ENCODE results near the gene CEMIP.

DNA sequence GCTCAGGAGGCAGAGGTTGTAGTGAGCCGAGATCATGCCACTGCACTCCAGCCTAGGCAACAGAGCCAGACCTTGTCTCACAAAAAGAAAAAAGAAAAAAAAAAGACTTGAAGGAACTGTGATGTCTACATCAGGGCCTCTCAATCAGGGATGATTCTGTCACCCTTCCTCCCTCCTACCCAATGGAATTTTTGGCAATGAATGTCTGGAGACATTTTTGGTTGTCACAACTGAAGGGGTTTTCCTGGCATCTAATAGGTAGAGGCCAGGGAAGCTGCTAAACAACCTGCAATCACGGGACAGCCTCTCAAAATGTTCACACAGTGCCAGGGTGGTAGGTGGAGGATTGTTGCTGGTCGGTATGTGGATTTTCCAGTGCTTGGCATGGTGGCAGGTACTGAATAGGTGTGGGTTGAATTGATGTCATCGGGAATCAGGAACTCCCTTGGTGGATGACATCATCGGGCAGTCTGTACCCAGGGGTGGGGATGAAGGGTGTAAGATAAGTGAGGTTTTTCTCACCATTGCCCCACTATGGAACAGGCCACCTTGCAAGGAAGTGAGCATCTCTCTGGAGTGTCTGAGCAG is 139.1 kb downstream of the CEMIP start:
- TF ChIP-seq, protein P1, sequence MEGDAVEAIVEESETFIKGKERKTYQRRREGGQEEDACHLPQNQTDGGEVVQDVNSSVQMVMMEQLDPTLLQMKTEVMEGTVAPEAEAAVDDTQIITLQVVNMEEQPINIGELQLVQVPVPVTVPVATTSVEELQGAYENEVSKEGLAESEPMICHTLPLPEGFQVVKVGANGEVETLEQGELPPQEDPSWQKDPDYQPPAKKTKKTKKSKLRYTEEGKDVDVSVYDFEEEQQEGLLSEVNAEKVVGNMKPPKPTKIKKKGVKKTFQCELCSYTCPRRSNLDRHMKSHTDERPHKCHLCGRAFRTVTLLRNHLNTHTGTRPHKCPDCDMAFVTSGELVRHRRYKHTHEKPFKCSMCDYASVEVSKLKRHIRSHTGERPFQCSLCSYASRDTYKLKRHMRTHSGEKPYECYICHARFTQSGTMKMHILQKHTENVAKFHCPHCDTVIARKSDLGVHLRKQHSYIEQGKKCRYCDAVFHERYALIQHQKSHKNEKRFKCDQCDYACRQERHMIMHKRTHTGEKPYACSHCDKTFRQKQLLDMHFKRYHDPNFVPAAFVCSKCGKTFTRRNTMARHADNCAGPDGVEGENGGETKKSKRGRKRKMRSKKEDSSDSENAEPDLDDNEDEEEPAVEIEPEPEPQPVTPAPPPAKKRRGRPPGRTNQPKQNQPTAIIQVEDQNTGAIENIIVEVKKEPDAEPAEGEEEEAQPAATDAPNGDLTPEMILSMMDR (IDR thresholded peaks at IDR 0.05) = no peak
- TF ChIP-seq POLR2A (IDR thresholded peaks at IDR 0.05) = no peak

All from transverse colon (tissue), 3 donors.